B cell (primary cell): Measurements from ENCODE around the gene DSCAML1.

Experiments
- CTCF ChIP-seq: fragments of 200-600 bp; IDR thresholded peaks from one replicate; pipeline ENCODE4 v1.8.0; 2022; ENCODE audit warnings: antibody characterized with exemption, mild to moderate bottlenecking
- EZH2 ChIP-seq: IDR thresholded peaks from 2 replicates; pipeline ENCODE4 v1.6.1; 2012; ENCODE audit warnings: borderline replicate concordance, low read depth, mild to moderate bottlenecking, moderate library complexity, low read length; ENCODE audit not compliant: insufficient read depth, poor library complexity, severe bottlenecking

- TF ChIP-seq CTCF = no peak
- no peak for TF ChIP-seq EZH2
These were observed 45.3 kb upstream of the DSCAML1 start for GRCh38 chr11:117842131-117842941.
